IMR-90 (cell line): ENCODE measurements around the gene RPL15. TPM values are rescaled to one million over a fixed set of nuclear protein-coding genes. Genes with fewer than 3 reads are reported as not detected.

Source experiments
- ATAC-seq: fragments of 200-7000 bp; cut with Tn5 transposase; 2 replicates; pipeline ENCODE4 v1.9.1; 2020; ENCODE audit warnings: low read depth, mild to moderate bottlenecking, moderate library complexity
- BruUV-seq: library from RNA; stranded (reverse); fragments of 400-500 nt; replicated peaks from 2 replicates; lab custom pipeline; 2021; lab: Mats Ljungman, UMichigan
- CTCF ChIA-PET: fragments of 300-600 bp; formaldehyde crosslinking; extraction: SDS; loops from one replicate; lab custom pipeline; 2021; ENCODE audit warnings: antibody characterized with exemption; lab: Yijun Ruan, JAX
- POLR2A ChIA-PET: fragments of 300-600 bp; sonication (Branson Sonifier 250); formaldehyde crosslinking; loops from one replicate; lab custom pipeline; 2022; ENCODE audit warnings: antibody characterized with exemption; ENCODE audit not compliant: unreplicated experiment; lab: Charles Lee
- DNase-seq: peaks from one replicate; pipeline ENCODE4 v3.0.0; 2013
- H2AFZ ChIP-seq: replicated peaks from 2 replicates; pipeline ENCODE3; 2013; ENCODE audit warnings: low read length, mild to moderate bottlenecking; ENCODE audit not compliant: poor library complexity
- H2AK5ac ChIP-seq: 2 replicates; pipeline ENCODE4 v1.6.1; 2013; ENCODE audit warnings: low read depth, low read length, inconsistent platforms
- H2AK9ac ChIP-seq: replicated peaks from 2 replicates; pipeline ENCODE3; 2013; ENCODE audit warnings: mild to moderate bottlenecking, low read depth, low read length, moderate library complexity; ENCODE audit not compliant: poor library complexity
- H2BK120ac ChIP-seq: 2 replicates; pipeline ENCODE4 v1.6.1; 2013; ENCODE audit warnings: low read depth, low read length, inconsistent platforms
- H2BK15ac ChIP-seq: 3 replicates; pipeline ENCODE4 v1.6.1; 2013; ENCODE audit warnings: low read depth, low read length, inconsistent platforms
- H2BK20ac ChIP-seq: 2 replicates; pipeline ENCODE4 v1.6.1; 2013; ENCODE audit warnings: low read depth, mild to moderate bottlenecking, inconsistent platforms, low read length, moderate library complexity
- H2BK5ac ChIP-seq: 2 replicates; pipeline ENCODE4 v1.6.1; 2013; ENCODE audit warnings: mild to moderate bottlenecking, low read depth, low read length, inconsistent platforms; ENCODE audit not compliant: poor library complexity, severe bottlenecking
- H3K14ac ChIP-seq: replicated peaks from 2 replicates; pipeline ENCODE4 v1.6.1; 2013; ENCODE audit warnings: low read depth, low read length, inconsistent platforms
- H3K18ac ChIP-seq: 2 replicates; pipeline ENCODE4 v1.6.1; 2013; ENCODE audit warnings: low read depth, low read length, control low read depth
- H3K23ac ChIP-seq: 2 replicates; pipeline ENCODE4 v1.6.1; 2013; ENCODE audit warnings: low read depth, low read length, inconsistent platforms
- H3K27ac ChIP-seq: 2 replicates; pipeline ENCODE4 v1.5.1; 2013; ENCODE audit warnings: mild to moderate bottlenecking, control low read depth, low read length; ENCODE audit not compliant: insufficient read depth
- H3K27me3 ChIP-seq: 2 replicates; pipeline ENCODE4 v1.6.1; 2013; ENCODE audit warnings: low read length; ENCODE audit not compliant: control insufficient read depth, insufficient read depth
- H3K36me3 ChIP-seq: 2 replicates; pipeline ENCODE4 v1.6.1; 2013; ENCODE audit warnings: low read length, mixed read lengths; ENCODE audit not compliant: control insufficient read depth, insufficient read depth
- H3K4ac ChIP-seq: 2 replicates; pipeline ENCODE4 v1.6.1; 2013; ENCODE audit warnings: low read depth, low read length, inconsistent platforms
- H3K4me1 ChIP-seq: 2 replicates; pipeline ENCODE4 v1.6.1; 2013; ENCODE audit warnings: low read length, mixed read lengths; ENCODE audit not compliant: control insufficient read depth, insufficient read depth
- H3K4me2 ChIP-seq: 2 replicates; pipeline ENCODE4 v1.6.1; 2013; ENCODE audit warnings: low read depth, mild to moderate bottlenecking, control low read depth, low read length, moderate library complexity
- H3K4me3 ChIP-seq: 2 replicates; pipeline ENCODE4 v1.5.1; 2013; ENCODE audit warnings: low read depth, mild to moderate bottlenecking, control low read depth, low read length, moderate library complexity; ENCODE audit not compliant: insufficient read depth
- H3K56ac ChIP-seq: 2 replicates; pipeline ENCODE4 v1.6.1; 2013; ENCODE audit warnings: low read length, inconsistent platforms; ENCODE audit not compliant: insufficient read depth; ENCODE audit errors: extremely low read depth
- H3K79me1 ChIP-seq, 2 experiments: 2 replicates each; pipeline ENCODE4 v1.6.1; 2013; ENCODE audit warnings: low read length in 2 of 2, inconsistent platforms in 1 of 2, low read depth in 1 of 2
- H3K9ac ChIP-seq: 2 replicates; pipeline ENCODE4 v1.6.1; 2013; ENCODE audit warnings: low read depth, low read length, control low read depth
- H3K9me1 ChIP-seq: 2 replicates; pipeline ENCODE4 v1.6.1; 2013; ENCODE audit warnings: low read length, inconsistent platforms; ENCODE audit not compliant: insufficient read depth
- H3K9me3 ChIP-seq: 2 replicates; pipeline ENCODE4 v1.6.1; 2013; ENCODE audit warnings: low read length; ENCODE audit not compliant: control insufficient read depth, insufficient read depth
- H4K20me1 ChIP-seq: 2 replicates; pipeline ENCODE4 v1.6.1; 2013; ENCODE audit warnings: low read length, inconsistent platforms; ENCODE audit not compliant: insufficient read depth
- H4K5ac ChIP-seq: 2 replicates; pipeline ENCODE4 v1.6.1; 2013; ENCODE audit warnings: mild to moderate bottlenecking, low read depth, low read length, control low read depth
- H4K8ac ChIP-seq, 2 experiments: 2 replicates each; pipeline ENCODE4 v1.6.1; 2013; ENCODE audit warnings: low read depth in 2 of 2, low read length in 2 of 2, control low read depth in 1 of 2, inconsistent platforms in 1 of 2
- H4K91ac ChIP-seq: 2 replicates; pipeline ENCODE4 v1.6.1; 2013; ENCODE audit warnings: low read depth, low read length, inconsistent platforms; ENCODE audit not compliant: insufficient read depth
- BHLHE40 ChIP-seq: fragments of 150-350 bp; IDR thresholded peaks from 2 replicates; pipeline ENCODE4 v1.6.1; 2016; ENCODE audit warnings: mild to moderate bottlenecking, low read depth, low read length
- CEBPB ChIP-seq: IDR thresholded peaks from 2 replicates; pipeline ENCODE4 v1.6.1; 2012; ENCODE audit warnings: low read depth, low read length, improper control_type of control experiment
- CHD1 ChIP-seq: IDR thresholded peaks from 2 replicates; pipeline ENCODE4 v1.6.1; 2012; ENCODE audit warnings: low read depth, low read length, improper control_type of control experiment
- FOS ChIP-seq: fragments of 150-350 bp; IDR thresholded peaks from 2 replicates; pipeline ENCODE4 v1.6.1; 2016; ENCODE audit warnings: low read depth, low read length
- MAFK ChIP-seq: IDR thresholded peaks from 2 replicates; pipeline ENCODE4 v1.6.1; 2012; ENCODE audit warnings: low read depth, low read length, improper control_type of control experiment
- MAZ ChIP-seq: IDR thresholded peaks from 2 replicates; pipeline ENCODE4 v1.6.1; 2012; ENCODE audit warnings: low read depth, mild to moderate bottlenecking, low read length, improper control_type of control experiment, moderate library complexity, borderline replicate concordance
- WGBS, 2 experiments: methylation state at CpG; one replicate each; pipeline versions ENCODE4 v1.1.5 to v1.1.7; 2013; ENCODE audit warnings: missing lambda C conversion rate in 2 of 2; ENCODE audit not compliant: insufficient read length in 1 of 2; ENCODE audit errors: extremely low coverage in 2 of 2; 5-methylcytosine and 5-hydroxymethylcytosine counted together
- dilution Hi-C: fragments of 300-500 bp; cut with HindIII; formaldehyde crosslinking; loops from one replicate; pipeline ENCODE4 v1.14.3; 2018; ENCODE audit warnings: low sequenced_read_pairs; ENCODE audit not compliant: unreplicated experiment
- in situ Hi-C: fragments of 300-500 bp; cut with MboI; formaldehyde crosslinking; loops from 3 replicates; pipeline ENCODE4 v1.14.3; 2019; ENCODE audit warnings: low sequenced_read_pairs, inconsistent platforms, mixed read lengths
- intact Hi-C: fragments of 100-400 bp; cut with micrococcal nuclease; formaldehyde crosslinking; loops from 2 replicates; pipeline ENCODE4 v1.10.0; 2022
- polyA plus RNA-seq, 3 experiments: library from polyadenylated mRNA; depleted of rRNA; stranded (reverse); fragments of >200 nt; gene quantifications; 2 replicates each; pipeline ENCODE4 v1.2.3, GENCODE V29; 2012; ENCODE audit warnings: low replicate concordance in 1 of 3
- total RNA-seq: library from RNA; depleted of rRNA; stranded (reverse); fragments of >200 nt; gene quantifications from 2 replicates; pipeline ENCODE4 v1.2.3, GENCODE V29; 2012
- TF ChIP-seq, protein P1 (sequence below): conservative IDR thresholded peaks from 2 replicates; pipeline ENCODE4 v1.5.1; 2012; ENCODE audit warnings: mild to moderate bottlenecking, low read depth, low read length, improper control_type of control experiment

RPL15 gene
- total and polyA plus RNA-seq, 2 of the 4 experiments (the other 2 are of a cell fraction): 1,419 to 4,701 TPM

DNA sequence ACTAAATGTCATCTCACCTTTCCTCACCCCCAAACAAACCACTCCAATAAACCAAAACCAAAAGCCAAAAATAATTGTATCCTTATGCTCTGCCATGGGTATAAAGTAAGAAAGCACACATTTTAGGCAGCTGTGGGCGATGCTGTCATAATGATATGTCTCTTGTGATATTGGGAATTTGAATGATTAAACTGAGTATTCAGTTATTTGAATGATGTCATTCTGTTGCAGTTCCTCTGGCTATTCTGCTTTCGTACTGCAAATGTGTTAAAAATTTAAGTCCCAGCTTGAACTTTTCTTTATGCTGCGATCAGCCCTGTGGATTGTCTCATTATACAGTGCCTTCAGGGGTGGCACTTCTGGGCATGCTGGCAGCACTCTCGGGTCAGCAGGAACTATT, 17.3 kb downstream of the RPL15 start:
- Histone ChIP-seq H3K27ac (no peak overlapping the region), H3K9me3 (peaks cover 3% of the 10 kb centered on the region), H3K14ac (no peak overlapping the region), H2AK5ac (no peak overlapping the region), H4K8ac (no peak overlapping the region), H4K20me1 (no peaks in the 10 kb centered on the region), H3K18ac (no peak overlapping the region), H3K36me3 (no peaks in the 10 kb centered on the region), H3K9me1 (no peaks in the 10 kb centered on the region), H3K4ac (no peak overlapping the region), H2AFZ (no peak overlapping the region), H3K9ac (no peak overlapping the region), H2BK20ac (no peak overlapping the region), H3K79me1 (no peaks in the 10 kb centered on the region), H3K27me3 (peaks cover 4% of the 10 kb centered on the region; the same call in 1 of the 2 replicates), H2BK120ac (no peak overlapping the region), H3K4me3 (no peak overlapping the region), H2BK5ac (no peak overlapping the region), H3K56ac (no peak overlapping the region), H4K5ac (no peak overlapping the region), H2AK9ac (no peak overlapping the region), H4K91ac (no peak overlapping the region), H2BK15ac (no peak overlapping the region), H3K23ac (no peak overlapping the region), H3K4me1 (no peaks in the 10 kb centered on the region), H3K4me2 (no peak overlapping the region)
- DNase-seq: no peak
- ChIA-PET CTCF (no interaction called here), POLR2A (no interaction called here)
- WGBS, 2 experiments: 50% methylated on average over 2 of the region's 4 CpGs; no CpG with 5 or more reads in 1 of the 2 experiments
- ATAC-seq: no peak
- dilution Hi-C loops: no loop called here
- no TSS peak for BruUV-seq
- intact Hi-C loops: no loop called here
- no peak for TF ChIP-seq CEBPB
- no peak for TF ChIP-seq BHLHE40
- TF ChIP-seq MAZ: no peak
- TF ChIP-seq CHD1: no peak
- TF ChIP-seq, protein P1, sequence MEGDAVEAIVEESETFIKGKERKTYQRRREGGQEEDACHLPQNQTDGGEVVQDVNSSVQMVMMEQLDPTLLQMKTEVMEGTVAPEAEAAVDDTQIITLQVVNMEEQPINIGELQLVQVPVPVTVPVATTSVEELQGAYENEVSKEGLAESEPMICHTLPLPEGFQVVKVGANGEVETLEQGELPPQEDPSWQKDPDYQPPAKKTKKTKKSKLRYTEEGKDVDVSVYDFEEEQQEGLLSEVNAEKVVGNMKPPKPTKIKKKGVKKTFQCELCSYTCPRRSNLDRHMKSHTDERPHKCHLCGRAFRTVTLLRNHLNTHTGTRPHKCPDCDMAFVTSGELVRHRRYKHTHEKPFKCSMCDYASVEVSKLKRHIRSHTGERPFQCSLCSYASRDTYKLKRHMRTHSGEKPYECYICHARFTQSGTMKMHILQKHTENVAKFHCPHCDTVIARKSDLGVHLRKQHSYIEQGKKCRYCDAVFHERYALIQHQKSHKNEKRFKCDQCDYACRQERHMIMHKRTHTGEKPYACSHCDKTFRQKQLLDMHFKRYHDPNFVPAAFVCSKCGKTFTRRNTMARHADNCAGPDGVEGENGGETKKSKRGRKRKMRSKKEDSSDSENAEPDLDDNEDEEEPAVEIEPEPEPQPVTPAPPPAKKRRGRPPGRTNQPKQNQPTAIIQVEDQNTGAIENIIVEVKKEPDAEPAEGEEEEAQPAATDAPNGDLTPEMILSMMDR: no peak
- TF ChIP-seq FOS: no peak
- TF ChIP-seq MAFK: no peak
- in situ Hi-C loops: no loop called here
